GM12801 (cell line): ENCODE measurements around the gene TENT4A.

Source experiments
- CTCF ChIP-seq: IDR thresholded peaks from one replicate; pipeline ENCODE4 v1.5.1; 2011; ENCODE audit warnings: control low read depth; ENCODE audit not compliant: insufficient read length; ENCODE audit errors: extremely low read depth

The TENT4A gene

GRCh38 chr5:6675784-6676491, 37.3 kb upstream of the TENT4A start:
- no peak for TF ChIP-seq CTCF

- no peak for TF ChIP-seq CTCF
Observed at GRCh38 chr5:6676702-6677101, 36.5 kb upstream of the TENT4A start.

GRCh38 chr5:6678385-6678784, 34.8 kb upstream of the TENT4A start:
- no peak for TF ChIP-seq CTCF

GRCh38 chr5:6680922-6681321, 32.3 kb upstream of the TENT4A start:
- TF ChIP-seq CTCF: no peak

GRCh38 chr5:6681682-6682081, 31.6 kb upstream of the TENT4A start:
- no peak for TF ChIP-seq CTCF

- no peak for TF ChIP-seq CTCF
Observed at GRCh38 chr5:6682239-6682638, 31.0 kb upstream of the TENT4A start.

GRCh38 chr5:6683241-6683640, 30.0 kb upstream of the TENT4A start:
- no peak for TF ChIP-seq CTCF
